OCI-M1 (cell line): ENCODE data around the gene KLK13.
A peak's percentile ranks its signal among the peaks of the same experiment; 100 is the strongest.

Source experiments
- DNase-seq: peaks from one replicate; lab custom pipeline; 2025; lab: John Stamatoyannopoulos, UW

The KLK13 gene

DNA sequence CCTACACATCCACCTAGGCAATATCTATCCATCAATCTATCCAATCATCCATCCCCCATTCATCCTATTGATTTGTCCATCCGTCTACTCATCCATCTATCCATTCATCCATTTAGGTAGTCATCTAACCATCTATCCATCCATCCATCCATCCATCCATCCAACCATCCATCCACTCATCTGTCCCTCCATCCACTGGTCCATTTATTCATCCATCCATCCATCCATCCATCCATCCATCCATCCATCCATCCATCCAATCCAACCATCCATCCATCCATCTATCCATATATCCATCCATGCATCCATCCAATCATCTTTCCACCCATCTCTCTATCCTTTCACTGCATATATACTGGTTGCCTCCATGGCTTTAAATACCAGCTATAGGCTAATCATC lies 3.9 kb downstream of the KLK13 start:
- DNase-seq = no peak

DNA sequence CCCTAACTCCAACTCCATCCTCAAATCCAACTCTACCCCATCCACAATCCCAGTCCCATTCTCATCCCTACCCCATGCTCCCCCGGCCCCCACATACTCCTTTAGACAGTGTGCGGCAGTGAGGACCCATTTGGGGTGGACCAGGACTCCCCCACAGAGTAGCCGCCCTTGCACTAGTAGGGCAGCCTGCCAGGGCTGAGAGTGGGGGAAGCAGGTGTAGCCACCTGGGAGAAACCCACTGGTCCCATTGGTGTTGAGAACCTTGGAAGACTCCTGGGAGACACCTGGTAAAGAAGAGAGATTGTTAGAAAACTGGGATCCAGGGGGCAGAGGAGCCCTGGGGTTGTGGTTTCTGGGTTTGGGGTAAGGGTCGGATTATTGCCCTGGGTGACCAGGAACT lies 4.6 kb downstream of the KLK13 start:
- DNase-seq = no peak

- no peak for DNase-seq
Measured at GRCh38 chr19:51059715-51060114, 5.2 kb downstream of the KLK13 start.

DNA sequence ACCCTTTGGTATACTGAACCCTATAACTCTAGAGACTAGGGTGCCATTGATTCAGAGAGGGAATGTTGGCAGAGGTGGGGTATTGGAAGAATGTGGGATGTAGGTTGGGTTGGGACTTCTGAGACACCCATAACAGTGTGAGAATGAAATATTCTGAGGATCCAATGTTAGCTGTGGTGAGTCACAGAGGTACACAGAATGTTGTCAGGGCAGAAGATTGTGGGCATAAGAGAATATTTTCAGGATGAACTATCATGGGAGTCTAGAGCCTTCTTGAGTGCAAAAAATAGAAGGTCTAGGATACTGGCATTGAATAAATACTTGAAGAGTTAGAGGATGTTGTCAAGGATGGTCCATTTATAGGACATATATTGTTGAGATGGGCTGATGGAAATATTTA lies 9.0 kb downstream of the KLK13 start:
- no peak for DNase-seq

DNA sequence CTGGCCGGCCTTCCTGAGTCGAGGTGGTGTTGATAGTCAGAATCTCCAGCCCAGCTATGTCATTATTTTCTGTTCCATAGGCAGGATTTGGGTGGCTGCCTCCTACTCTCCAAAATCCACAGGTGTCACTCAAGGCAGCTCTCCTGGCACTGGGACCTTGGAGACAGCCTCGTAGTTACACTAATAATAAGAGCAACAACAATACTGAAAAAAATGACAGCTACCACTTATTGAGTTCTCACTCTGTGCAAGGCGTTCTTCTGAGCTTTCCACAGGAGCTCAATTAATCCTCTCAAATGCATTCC lies 17.9 kb downstream of the KLK13 start:
- DNase-seq = no peak

DNA sequence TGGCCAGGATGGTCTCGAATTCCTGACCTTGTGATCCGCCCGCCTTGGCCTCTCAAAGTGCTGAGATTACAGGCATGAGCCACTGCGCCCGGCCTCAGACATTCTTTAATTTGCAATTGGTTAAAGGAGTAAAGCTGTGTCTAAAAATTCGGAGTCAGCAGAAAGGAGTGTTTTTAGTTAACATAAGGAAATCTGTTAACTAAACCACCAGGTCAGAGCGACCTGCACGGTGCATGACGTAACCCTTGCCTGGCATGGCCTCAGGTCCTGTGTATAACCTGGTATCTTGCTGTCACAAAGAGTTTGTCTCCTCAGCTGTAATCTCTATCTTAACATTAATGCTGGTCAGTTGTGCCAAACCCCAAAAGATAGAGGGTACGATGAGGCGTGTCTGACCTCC lies 20.6 kb downstream of the KLK13 start:
- DNase-seq = no peak

DNA sequence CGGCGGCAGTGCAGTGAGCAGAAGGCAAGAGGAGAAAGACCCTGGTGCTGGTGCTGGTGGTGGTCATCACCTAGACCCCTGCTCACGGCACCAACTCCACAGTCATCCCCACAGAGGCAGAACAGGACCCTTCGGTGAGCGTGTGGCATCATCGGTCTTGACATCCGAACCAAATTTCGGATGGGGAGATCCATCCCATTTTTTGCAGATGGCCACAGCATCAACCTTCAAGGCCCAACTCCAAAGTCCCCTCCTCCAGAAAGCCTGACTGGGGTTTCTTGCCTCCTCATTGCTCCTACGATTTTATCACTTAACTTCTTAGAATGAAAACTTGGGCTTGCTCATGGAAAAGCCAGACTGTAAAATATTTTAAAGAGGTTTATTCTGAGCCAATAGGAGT lies 21.4 kb downstream of the KLK13 start:
- DNase-seq = no peak

GRCh38 chr19:51040151-51040550 lies 24.7 kb downstream of the KLK13 start:
- DNase-seq = no peak

DNA sequence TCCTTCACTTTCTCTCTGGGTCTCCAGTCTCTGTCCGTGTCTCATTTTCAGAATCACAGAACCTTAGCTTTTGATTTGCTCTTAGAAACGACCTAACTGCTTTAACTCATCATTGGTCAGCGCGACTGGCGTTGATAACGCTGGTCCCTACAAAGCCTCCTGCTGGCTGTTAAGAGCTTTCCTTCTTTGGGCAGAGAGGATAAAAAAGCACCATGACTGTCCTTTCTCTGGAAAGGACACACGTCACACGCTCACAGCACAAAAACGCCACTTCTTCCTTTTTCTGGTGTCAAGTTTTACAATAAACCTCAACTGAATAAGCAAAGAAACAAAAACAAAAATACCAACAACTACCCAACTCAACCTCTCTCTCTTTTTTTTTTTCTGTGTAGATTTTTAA lies 28.4 kb downstream of the KLK13 start:
- DNase-seq = no peak

DNA sequence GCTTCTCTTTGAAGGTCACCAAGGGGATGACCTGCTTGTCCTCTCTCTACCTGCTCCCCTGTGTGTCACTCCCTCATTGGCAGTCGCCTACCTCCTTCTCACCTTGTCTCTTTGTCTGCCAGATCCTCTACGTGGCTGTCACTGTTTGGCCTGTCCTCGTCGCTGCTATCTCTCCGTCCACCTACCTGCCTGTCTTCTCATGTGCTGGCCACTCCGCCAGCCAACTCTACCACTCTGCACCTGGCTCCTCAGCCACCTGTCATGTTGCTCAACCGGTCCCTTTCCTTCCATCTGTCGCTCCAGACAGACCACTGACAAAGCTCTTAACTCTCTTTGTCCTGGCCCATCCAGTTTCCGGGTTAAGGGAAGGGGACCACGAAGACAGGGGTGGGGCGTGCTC lies 30.2 kb downstream of the KLK13 start, which contains the start of gene KLK12:
KLK12 (minus strand) TSS at position 299 of the 400 bp plus-strand sequence. CDS start 381 bp downstream, outside the sequence.
- DNase-seq = no peak

- no peak for DNase-seq
Measured at GRCh38 chr19:51031880-51032225, 33.0 kb downstream of the KLK13 start.

- DNase-seq = no peak
Measured at GRCh38 chr19:51031220-51031879, 33.5 kb downstream of the KLK13 start.

GRCh38 chr19:51030631-51031030 lies 34.3 kb downstream of the KLK13 start:
- DNase-seq = no peak

DNA sequence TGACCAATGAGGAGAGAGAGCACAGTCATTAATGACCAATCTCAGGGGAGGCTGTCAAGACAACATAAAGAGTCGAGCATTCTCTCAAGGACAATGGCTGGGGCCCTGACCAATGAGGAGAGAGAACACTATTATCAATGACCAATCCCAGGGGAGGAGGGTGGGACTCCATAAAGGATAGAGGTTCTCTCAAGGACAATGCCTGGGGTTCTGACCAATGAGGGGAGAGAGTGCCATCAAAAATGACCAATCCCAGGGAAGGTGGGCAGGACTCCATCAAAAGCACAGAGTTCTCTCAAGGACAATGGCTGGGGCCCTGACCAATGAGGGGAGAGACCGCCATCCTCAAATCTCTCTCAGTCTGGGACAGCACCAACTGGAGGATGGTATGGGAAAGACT lies 35.2 kb downstream of the KLK13 start:
- DNase-seq = no peak

GRCh38 chr19:51027873-51028272 lies 37.0 kb downstream of the KLK13 start:
- no peak for DNase-seq

- no peak for DNase-seq
Measured at GRCh38 chr19:51027126-51027806, 37.6 kb downstream of the KLK13 start.

DNA sequence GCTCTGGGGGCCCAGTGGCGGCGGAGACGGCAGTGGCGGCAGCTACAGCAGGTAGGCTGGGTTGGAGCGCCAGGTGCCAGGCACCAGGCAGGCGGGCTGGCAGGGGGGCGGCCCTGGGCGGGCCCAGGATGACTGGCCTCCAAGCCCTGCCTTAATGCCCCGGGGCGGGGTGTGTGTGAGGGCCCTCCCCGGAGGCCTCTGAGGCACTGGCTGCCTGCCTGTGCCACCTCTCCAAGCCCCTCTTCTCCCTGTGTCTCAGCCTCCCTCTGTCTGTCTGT lies 38.4 kb downstream of the KLK13 start, which contains the start of gene KLK11:
KLK11 (minus strand) TSS at position 63 of the 278 bp plus-strand sequence. CDS start 985 bp downstream, outside the sequence.
- no peak for DNase-seq

DNA sequence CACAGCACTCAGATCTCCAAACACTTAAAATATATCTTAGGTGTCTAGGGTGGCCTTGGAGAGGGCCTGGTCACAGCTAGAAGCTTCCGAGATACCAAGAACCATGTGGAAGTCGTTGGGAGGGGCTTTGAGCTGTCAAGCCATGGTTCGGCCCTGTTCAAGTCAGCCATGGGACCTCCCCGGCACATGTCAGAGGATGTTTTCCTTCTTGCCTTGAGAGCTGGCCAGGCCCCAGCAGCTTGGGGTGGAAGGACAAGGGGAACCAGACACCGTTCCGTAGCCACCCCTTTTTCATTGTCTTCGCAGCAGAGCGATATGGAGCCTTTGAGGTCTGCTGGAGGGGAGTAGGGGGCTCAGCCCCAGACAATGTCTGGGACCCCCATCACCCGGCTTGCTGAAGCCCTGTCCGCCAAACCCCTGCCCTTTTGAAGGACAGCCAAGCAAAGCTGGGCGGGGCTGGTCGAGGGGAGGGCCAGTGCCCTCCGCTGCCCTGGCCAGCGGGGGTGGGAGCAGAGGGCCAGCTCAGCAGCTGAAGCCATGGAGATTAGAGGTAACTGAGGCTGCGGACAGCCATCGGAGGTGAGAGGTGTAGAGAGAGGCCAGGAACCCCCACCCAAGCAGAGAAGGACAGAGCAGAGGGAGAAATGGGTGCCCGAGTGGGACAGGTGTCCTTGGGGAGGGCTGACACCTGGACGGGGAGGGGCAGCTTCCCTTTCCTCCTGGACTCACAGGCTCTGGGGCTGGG lies 38.9 kb downstream of the KLK13 start:
- no peak for DNase-seq

DNA sequence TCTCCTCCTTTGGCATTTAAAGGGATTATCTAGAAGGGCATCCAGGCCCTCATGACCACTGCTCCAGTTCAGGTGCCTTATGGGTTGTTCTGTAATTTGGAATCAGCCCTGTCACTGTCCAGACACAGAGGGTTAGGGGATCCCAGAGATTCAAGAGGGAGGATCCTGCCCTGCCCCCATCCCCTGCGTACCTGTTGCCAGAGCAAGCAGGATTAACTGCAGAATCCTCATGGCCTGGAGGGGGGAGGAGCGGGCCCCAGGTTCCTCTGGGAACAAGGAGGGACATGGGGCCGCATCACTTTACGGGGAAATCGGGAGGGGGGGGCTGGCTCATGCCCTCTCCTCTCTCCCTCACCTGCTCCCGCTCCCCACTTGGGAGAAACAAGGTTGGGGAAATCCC lies 39.5 kb downstream of the KLK13 start:
- DNase-seq = no peak

DNA sequence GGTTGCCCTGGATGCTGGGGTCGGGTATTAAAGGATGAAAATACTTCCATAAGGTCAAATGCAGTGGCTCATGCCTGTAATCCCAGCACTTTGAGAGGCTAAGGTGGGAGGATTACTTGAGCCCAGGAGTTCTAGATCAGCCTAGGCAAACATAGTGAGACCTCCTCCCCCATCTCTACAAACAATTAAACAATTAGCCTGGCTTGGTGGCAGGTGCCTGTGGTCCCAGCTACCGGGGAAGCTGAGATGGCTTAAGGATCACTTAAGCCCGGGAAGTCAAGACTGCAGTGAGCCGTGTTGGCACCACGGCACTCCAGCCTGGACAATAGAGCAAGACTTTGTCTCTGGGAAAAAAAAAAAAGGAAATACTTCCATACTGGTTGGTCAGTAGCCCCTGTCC lies 40.0 kb downstream of the KLK13 start:
- no peak for DNase-seq

GRCh38 chr19:51023946-51024345 lies 40.9 kb downstream of the KLK13 start:
- DNase-seq = no peak

GRCh38 chr19:51022526-51022925 lies 42.4 kb downstream of the KLK13 start:
- no peak for DNase-seq

DNA sequence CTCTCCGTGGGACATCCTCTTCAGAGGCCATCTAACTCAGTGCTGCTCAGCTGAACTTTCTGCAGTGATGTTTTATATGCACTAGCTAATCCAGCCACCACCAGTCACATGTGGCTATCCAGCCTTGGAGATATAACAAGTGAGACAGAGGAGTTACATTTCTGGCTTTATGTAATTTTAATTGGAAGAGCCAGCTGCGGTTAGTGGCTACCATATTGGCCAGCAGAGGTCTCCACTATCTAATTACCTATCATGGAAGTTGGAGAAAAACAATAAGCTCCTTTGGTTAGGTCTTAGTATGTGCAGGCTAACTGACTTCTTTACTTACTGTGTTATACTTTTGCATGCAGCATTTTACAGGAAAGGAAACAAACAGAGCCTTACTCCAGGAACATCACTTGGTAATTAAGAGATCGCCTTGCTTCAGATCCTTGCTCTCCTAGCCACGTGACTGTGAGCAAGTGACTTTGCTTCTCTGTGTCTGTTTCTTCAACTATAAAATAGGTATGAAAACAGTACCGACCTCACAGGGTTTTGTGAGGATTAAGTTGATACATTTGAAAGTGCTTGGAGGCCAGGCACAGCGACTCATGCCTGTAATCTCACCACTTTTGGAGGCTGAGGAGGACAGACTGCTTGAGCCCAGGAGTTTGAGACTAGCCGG lies 43.8 kb downstream of the KLK13 start:
- peak; percentile 84 for DNase-seq
